PC-9 (cell line): ENCODE data around the gene MMP24OS. TPM values are rescaled to one million over a fixed set of nuclear protein-coding genes. Genes with fewer than 3 reads are reported as not detected.

Experiments used
- BruUV-seq: library from RNA; stranded (reverse); fragments of 400-500 nt; replicated peaks from 2 replicates; lab custom pipeline; 2021; lab: Mats Ljungman, UMichigan
- CTCF ChIA-PET: fragments of 300-600 bp; sonication (Branson Sonifier 250); formaldehyde crosslinking; loops from one replicate; lab custom pipeline; 2022; ENCODE audit warnings: antibody characterized with exemption; lab: Charles Lee
- POLR2A ChIA-PET: fragments of 300-600 bp; sonication (Branson Sonifier 250); formaldehyde crosslinking; loops from one replicate; lab custom pipeline; 2022; ENCODE audit warnings: antibody characterized with exemption; ENCODE audit not compliant: unreplicated experiment; lab: Charles Lee
- DNase-seq, 2 experiments: peaks; one replicate each; pipeline versions ENCODE4 v3.0.0 to v3.0.0-alpha.2; 2015 to 2022; ENCODE audit warnings: mixed read lengths in 1 of 2
- H2AFZ ChIP-seq: fragments of 200-600 bp; sonication (generic); 2 replicates; pipeline ENCODE4 v1.8.1; 2017; ENCODE audit warnings: antibody characterized with exemption
- H3F3A ChIP-seq: fragments of 200-600 bp; sonication (generic); 2 replicates; pipeline ENCODE4 v1.8.1; 2017; ENCODE audit warnings: antibody characterized with exemption, mild to moderate bottlenecking, low read depth; ENCODE audit not compliant: insufficient read depth
- H3K27ac ChIP-seq: fragments of 200-600 bp; sonication (generic); 2 replicates; pipeline ENCODE4 v1.6.1; 2016; ENCODE audit warnings: mixed run types
- H3K27me3 ChIP-seq: fragments of 200-600 bp; sonication (generic); 2 replicates; pipeline ENCODE4 v1.6.1; 2016; ENCODE audit warnings: low read depth, mixed run types; ENCODE audit not compliant: insufficient read depth
- H3K36me3 ChIP-seq: fragments of 200-600 bp; sonication (generic); 2 replicates; pipeline ENCODE4 v1.6.1; 2016; ENCODE audit warnings: low read depth, mixed run types
- H3K4me1 ChIP-seq: fragments of 200-600 bp; sonication (generic); replicated peaks from 2 replicates; pipeline ENCODE4 v1.6.1; 2016; ENCODE audit warnings: mixed run types; ENCODE audit not compliant: insufficient read depth
- H3K4me2 ChIP-seq: fragments of 200-600 bp; sonication (generic); 2 replicates; pipeline ENCODE4 v1.6.1; 2017; ENCODE audit warnings: mixed run types
- H3K4me3 ChIP-seq: fragments of 200-600 bp; sonication (generic); 2 replicates; pipeline ENCODE4 v1.6.1; 2016; ENCODE audit warnings: mixed run types
- H3K79me2 ChIP-seq: fragments of 200-600 bp; sonication (generic); 2 replicates; pipeline ENCODE4 v1.6.1; 2017; ENCODE audit warnings: low read depth, mixed run types
- H3K9me2 ChIP-seq: fragments of 200-600 bp; sonication (generic); 2 replicates; pipeline ENCODE4 v1.8.1; 2017; ENCODE audit warnings: mild to moderate bottlenecking; ENCODE audit not compliant: insufficient read depth
- H3K9me3 ChIP-seq: fragments of 200-600 bp; sonication (generic); 2 replicates; pipeline ENCODE4 v1.8.1; 2016; ENCODE audit warnings: low read depth; ENCODE audit not compliant: insufficient read depth
- H4K20me1 ChIP-seq: fragments of 200-600 bp; sonication (generic); 2 replicates; pipeline ENCODE4 v1.8.1; 2017; ENCODE audit not compliant: insufficient read depth
- CTCF ChIP-seq: fragments of 200-600 bp; sonication (generic); conservative IDR thresholded peaks from 2 replicates; pipeline ENCODE4 v1.6.1; 2017; ENCODE audit warnings: mixed run types, antibody characterized with exemption, mild to moderate bottlenecking, moderate library complexity
- EZH2 ChIP-seq: fragments of 200-600 bp; sonication (generic); IDR thresholded peaks from 2 replicates; pipeline ENCODE4 v1.8.0; 2017; ENCODE audit warnings: antibody characterized with exemption, low read depth
- intact Hi-C: fragments of 100-400 bp; cut with micrococcal nuclease; formaldehyde crosslinking; loops from one replicate; pipeline ENCODE4 v1.10.0; 2022; ENCODE audit not compliant: unreplicated experiment
- total RNA-seq: library from RNA; stranded (reverse); gene quantifications from 2 replicates; pipeline ENCODE4 v1.2.3, GENCODE V29; 2021

The MMP24OS gene
- total RNA-seq, 1 experiment from 2014 or later: 59.3 TPM

- no peak overlapping the region for H3K27ac ChIP-seq
- BruUV-seq: no TSS peak
- H3K27me3 ChIP-seq: no peaks in the 10 kb centered on the region
- H4K20me1 ChIP-seq: peaks cover 10% of the 10 kb centered on the region; the same call in 1 of the 2 replicates
- peaks cover 15% of the 10 kb centered on the region for H3K4me1 ChIP-seq
- H3K36me3 ChIP-seq: peaks cover 6% of the 10 kb centered on the region
- no peak overlapping the region for H3K4me3 ChIP-seq
- CTCF ChIA-PET: interaction anchor here (0.5 kb wide), 1 partner anchor 453 kb away, joined by 3 read pairs; no protein-coding TSS in a partner anchor
- H2AFZ ChIP-seq: no peak overlapping the region
- no peaks in the 10 kb centered on the region for H3K9me2 ChIP-seq
- no peak overlapping the region for H3K4me2 ChIP-seq
- no peaks in the 10 kb centered on the region for H3K9me3 ChIP-seq
- intact Hi-C loops: no loop called here
- TF ChIP-seq EZH2 (no peak), CTCF (no peak)
- H3F3A ChIP-seq: peaks cover 21% of the 10 kb centered on the region
- POLR2A ChIA-PET: interaction anchor here (0.6 kb wide), 1 partner anchor 17 kb away, joined by 3 read pairs; no protein-coding TSS in a partner anchor
- DNase-seq: no peak
- peaks cover 24% of the 10 kb centered on the region for H3K79me2 ChIP-seq
These were observed 9.1 kb upstream of the MMP24OS start for GRCh38 chr20:35286899-35287508.

GRCh38 chr20:35286077-35286898 lies 8.4 kb upstream of the MMP24OS start:
- H3K36me3 ChIP-seq: peaks cover 13% of the 10 kb centered on the region
- intact Hi-C loops: no loop called here
- H3K27ac ChIP-seq: no peak overlapping the region
- H3K4me3 ChIP-seq: no peak overlapping the region
- peaks cover 18% of the 10 kb centered on the region for H4K20me1 ChIP-seq
- no peak overlapping the region for H3K4me2 ChIP-seq
- H3K27me3 ChIP-seq: no peaks in the 10 kb centered on the region
- ChIA-PET CTCF (no interaction called here), POLR2A (no interaction called here)
- peaks cover 15% of the 10 kb centered on the region for H3K4me1 ChIP-seq
- TF ChIP-seq CTCF (no peak), EZH2 (no peak)
- H2AFZ ChIP-seq: no peak overlapping the region
- H3K79me2 ChIP-seq: peaks cover 31% of the 10 kb centered on the region
- BruUV-seq: no TSS peak
- DNase-seq: no peak
- H3F3A ChIP-seq: peaks cover 28% of the 10 kb centered on the region
- no peaks in the 10 kb centered on the region for H3K9me2 ChIP-seq
- no peaks in the 10 kb centered on the region for H3K9me3 ChIP-seq

- Histone ChIP-seq H3K79me2 (peaks cover 35% of the 10 kb centered on the region), H3F3A (peaks cover 33% of the 10 kb centered on the region), H3K36me3 (peaks cover 15% of the 10 kb centered on the region), H3K9me3 (no peaks in the 10 kb centered on the region), H3K4me3 (no peak overlapping the region), H4K20me1 (peaks cover 23% of the 10 kb centered on the region), H3K9me2 (no peaks in the 10 kb centered on the region), H3K4me1 (peaks cover 15% of the 10 kb centered on the region), H2AFZ (no peak overlapping the region), H3K4me2 (0 out of 2 replicates have a peak overlapping the region, but pooled peaks have one; percentile 99), H3K27ac (no peak overlapping the region), H3K27me3 (no peaks in the 10 kb centered on the region)
- BruUV-seq: no TSS peak
- POLR2A ChIA-PET: no interaction called here
- no peak for TF ChIP-seq EZH2
- intact Hi-C loops: no loop called here
- CTCF ChIA-PET: no interaction called here
- DNase-seq: no peak
These were observed 7.8 kb upstream of the MMP24OS start for GRCh38 chr20:35285806-35286076.
